Breast epithelium (tissue), 3 donors: ENCODE measurements around the gene UBE2O.

Experiments
- CTCF ChIP-seq, 3 donors: fragments of 450-650 bp; IDR thresholded peaks; one replicate each; pipeline ENCODE4 v1.5.1; 2016 to 2017; ENCODE audit warnings: antibody characterized with exemption in 3 of 3, mild to moderate bottlenecking in 3 of 3, moderate library complexity in 3 of 3
- POLR2A ChIP-seq: fragments of 450-650 bp; IDR thresholded peaks from one replicate; pipeline ENCODE4 v1.6.1; 2016; ENCODE audit warnings: antibody characterized with exemption, mild to moderate bottlenecking, moderate library complexity

- no peak for TF ChIP-seq POLR2A
- no peak for TF ChIP-seq CTCF (IDR thresholded peaks at IDR 0.05)
Measured at GRCh38 chr17:76491271-76492122, 38.5 kb upstream of the UBE2O start.
